Neuron (in vitro differentiated cells): Measurements from ENCODE around the gene ROM1.
"Not testable (repeated sequence)": the region's sequence is repeated elsewhere in the genome, so short reads cannot be mapped to it uniquely, and the experiment has no call there.

Experiments
- H2AFZ ChIP-seq: one replicate; pipeline ENCODE4 v1.6.1; 2013; ENCODE audit warnings: low read depth, mild to moderate bottlenecking, inconsistent platforms, low read length, moderate library complexity
- H3K27me3 ChIP-seq: one replicate; pipeline ENCODE4 v1.6.1; 2013; ENCODE audit warnings: low read length; ENCODE audit not compliant: insufficient read depth
- H3K36me3 ChIP-seq: one replicate; pipeline ENCODE4 v1.6.1; 2013; ENCODE audit warnings: low read length; ENCODE audit not compliant: insufficient read depth
- H3K4me1 ChIP-seq: one replicate; pipeline ENCODE4 v1.6.1; 2013; ENCODE audit warnings: low read length; ENCODE audit not compliant: insufficient read depth
- H3K4me3 ChIP-seq: 2 replicates; pipeline ENCODE4 v1.5.1; 2013; ENCODE audit warnings: mild to moderate bottlenecking, low read length, moderate library complexity
- H3K9me3 ChIP-seq: one replicate; pipeline ENCODE4 v1.6.1; 2013; ENCODE audit warnings: low read length

The ROM1 gene

GRCh38 chr11:62612366-62613290 lies at the start of gene ROM1, which contains the start of gene EML3:
Gene ROM1 (plus strand): TSS chr11:62613257. CDS start chr11:62613282, 25 bp downstream.
Gene EML3 (minus strand): TSS chr11:62612775. CDS start chr11:62612457, 318 bp downstream.
- Histone ChIP-seq H3K36me3 (peaks cover 13% of the 10 kb centered on the region), H2AFZ (peak within 1 kb of the TSS; percentile 71), H3K27me3 (no peaks in the 10 kb centered on the region), H3K9me3 (no peaks in the 10 kb centered on the region), H3K4me3 (peak within 1 kb of the TSS; percentile 53), H3K4me1 (peaks cover 19% of the 10 kb centered on the region)

GRCh38 chr11:62565100-62565802 lies 47.8 kb upstream of the ROM1 start:
- H3K4me1 ChIP-seq = no peaks in the 10 kb centered on the region
- no peak overlapping the region for H3K4me3 ChIP-seq
- H2AFZ ChIP-seq = no peak overlapping the region
- no peaks in the 10 kb centered on the region for H3K27me3 ChIP-seq
- peaks cover 76% of the 10 kb centered on the region for H3K36me3 ChIP-seq
- no peaks in the 10 kb centered on the region for H3K9me3 ChIP-seq

GRCh38 chr11:62566247-62566646 lies 46.8 kb upstream of the ROM1 start:
- Histone ChIP-seq H3K4me1 (no peaks in the 10 kb centered on the region), H2AFZ (no peak overlapping the region), H3K36me3 (peaks cover 78% of the 10 kb centered on the region), H3K27me3 (no peaks in the 10 kb centered on the region), H3K4me3 (no peak overlapping the region), H3K9me3 (no peaks in the 10 kb centered on the region)

GRCh38 chr11:62567018-62567633 lies 45.9 kb upstream of the ROM1 start:
- no peak overlapping the region for H3K4me3 ChIP-seq
- peaks cover 79% of the 10 kb centered on the region for H3K36me3 ChIP-seq
- H2AFZ ChIP-seq = no peak overlapping the region
- H3K9me3 ChIP-seq = no peaks in the 10 kb centered on the region
- no peaks in the 10 kb centered on the region for H3K27me3 ChIP-seq
- peaks cover 5% of the 10 kb centered on the region for H3K4me1 ChIP-seq

- H3K36me3 ChIP-seq = peaks cover 63% of the 10 kb centered on the region
- no peak overlapping the region for H2AFZ ChIP-seq
- H3K27me3 ChIP-seq = no peaks in the 10 kb centered on the region
These were observed 43.4 kb upstream of the ROM1 start for GRCh38 chr11:62569611-62570010.

GRCh38 chr11:62570903-62571302 lies 42.2 kb upstream of the ROM1 start:
- H3K27me3 ChIP-seq, H2AFZ ChIP-seq, H3K9me3 ChIP-seq, H3K4me3 ChIP-seq: not testable (repeated sequence)
- H3K36me3 ChIP-seq = peaks cover 57% of the 10 kb centered on the region
- peaks cover 29% of the 10 kb centered on the region for H3K4me1 ChIP-seq

More at GRCh38 chr11:62569611-62570010, 43.4 kb upstream of the ROM1 start:
- Histone ChIP-seq H3K4me1 (peaks cover 17% of the 10 kb centered on the region), H3K4me3 (no peak overlapping the region), H3K9me3 (no peaks in the 10 kb centered on the region)

GRCh38 chr11:62571493-62571892 lies 41.6 kb upstream of the ROM1 start:
- H2AFZ ChIP-seq, H3K4me3 ChIP-seq, H3K27me3 ChIP-seq, H3K9me3 ChIP-seq: not testable (repeated sequence)
- Histone ChIP-seq H3K4me1 (peaks cover 29% of the 10 kb centered on the region), H3K36me3 (peaks cover 57% of the 10 kb centered on the region)

DNA sequence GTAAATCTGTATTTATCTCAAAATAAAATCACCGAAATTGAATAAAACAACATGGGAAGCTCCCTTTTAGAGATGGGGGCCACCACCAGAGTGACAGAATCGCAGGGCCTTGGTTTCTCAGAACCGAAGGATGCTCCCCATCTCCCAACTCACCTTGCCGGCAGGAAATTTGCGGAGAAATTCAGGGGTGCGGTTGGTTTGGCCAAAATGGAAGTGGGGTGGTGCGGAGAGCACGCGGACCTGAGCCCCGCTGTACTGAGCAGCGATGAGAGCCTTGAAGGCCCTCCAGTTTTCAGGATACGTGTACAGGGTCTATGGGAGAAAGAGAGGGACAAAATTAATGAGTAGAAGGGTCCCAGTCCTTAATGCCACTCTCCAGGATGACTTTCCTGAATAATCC lies 40.6 kb upstream of the ROM1 start:
- Histone ChIP-seq H3K4me1 (peaks cover 29% of the 10 kb centered on the region), H2AFZ (no peak overlapping the region), H3K36me3 (peaks cover 56% of the 10 kb centered on the region), H3K27me3 (no peaks in the 10 kb centered on the region), H3K4me3 (peak overlapping the region; percentile 89), H3K9me3 (no peaks in the 10 kb centered on the region)

- H3K9me3 ChIP-seq = no peaks in the 10 kb centered on the region
- peak overlapping the region; percentile 89 for H3K4me3 ChIP-seq
- peak overlapping the region; percentile 15 for H2AFZ ChIP-seq
- no peaks in the 10 kb centered on the region for H3K27me3 ChIP-seq
- peaks cover 29% of the 10 kb centered on the region for H3K4me1 ChIP-seq
- H3K36me3 ChIP-seq = peaks cover 54% of the 10 kb centered on the region
These were observed 40.0 kb upstream of the ROM1 start for GRCh38 chr11:62573006-62573591.

DNA sequence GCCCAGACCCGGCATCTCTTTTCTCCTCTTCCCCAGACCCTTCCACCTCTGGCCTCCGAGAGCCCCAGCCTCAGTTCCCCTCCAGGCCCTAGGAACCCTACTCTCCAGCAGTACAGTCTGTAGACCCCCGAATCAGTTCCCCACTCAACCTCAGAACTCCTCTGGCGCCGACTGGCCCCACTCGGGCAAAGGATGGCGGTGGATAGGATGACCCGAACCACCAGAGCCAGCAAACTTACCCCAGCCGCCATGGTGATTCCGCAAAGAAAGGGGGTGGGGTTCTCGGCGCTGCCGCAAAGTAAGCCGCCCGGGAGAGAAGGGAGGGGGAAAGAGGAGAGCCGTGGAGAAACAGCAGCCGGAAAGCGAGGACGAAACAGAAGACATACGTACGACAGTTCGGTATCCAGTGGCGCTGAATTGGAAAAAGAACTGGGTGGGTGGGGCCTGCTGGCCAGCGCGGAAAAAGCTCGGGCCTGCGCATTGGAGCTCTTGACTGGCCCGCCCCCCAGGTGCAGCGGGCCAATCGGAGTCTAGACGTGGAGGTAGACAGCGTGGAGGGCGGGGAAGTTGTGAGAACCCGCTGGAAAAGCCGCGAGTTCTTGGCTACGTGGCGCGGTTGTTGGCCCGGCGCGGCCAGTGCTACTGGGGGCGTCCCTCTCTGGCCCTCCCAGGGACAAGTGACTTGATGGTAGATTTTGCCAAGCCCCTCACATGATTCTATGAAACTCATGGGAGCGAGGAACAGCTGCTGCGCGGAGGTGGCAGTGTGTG lies 39.3 kb upstream of the ROM1 start, which contains the start of gene EEF1G:
Gene EEF1G (minus strand): TSS at position 300 of the 771 bp plus-strand sequence. CDS start 49 bp downstream, at position 251.
- Histone ChIP-seq H3K4me1 (peaks cover 29% of the 10 kb centered on the region), H3K4me3 (peak within 1 kb of the TSS; percentile 89), H3K36me3 (peaks cover 52% of the 10 kb centered on the region), H3K27me3 (no peaks in the 10 kb centered on the region), H3K9me3 (no peaks in the 10 kb centered on the region), H2AFZ (peak within 1 kb of the TSS; percentile 15)

GRCh38 chr11:62574363-62575071 lies 38.5 kb upstream of the ROM1 start:
- Histone ChIP-seq H3K27me3 (no peaks in the 10 kb centered on the region), H3K9me3 (no peaks in the 10 kb centered on the region), H2AFZ (peak overlapping the region; percentile 13), H3K36me3 (peaks cover 54% of the 10 kb centered on the region), H3K4me3 (peak overlapping the region; percentile 89), H3K4me1 (peaks cover 29% of the 10 kb centered on the region)
